ENCODE measurements around the gene RAB7B. TPM values are rescaled to one million over a fixed set of nuclear protein-coding genes. Genes with fewer than 3 reads are reported as not detected.

Gene RAB7B
- total RNA-seq, 6 donors from 2014 or later, result 2.6 to 27.5 (median 9.1) TPM

GRCh38 chr1:205986861-205987260 lies 16.3 kb downstream of the RAB7B start:
- ATAC-seq (ENCODE audit: low FRiP score in 2 of 2) (no peak), DNase-seq (no peak)
- H3K9me3 ChIP-seq, result no peaks in the 10 kb centered on the region
- TF ChIP-seq POLR2A (IDR thresholded peaks at IDR 0.05) (no peak), EP300 (IDR thresholded peaks at IDR 0.05) (no peak), CTCF (IDR thresholded peaks at IDR 0.05) (no peak), POLR2AphosphoS5 (IDR thresholded peaks at IDR 0.05) (no peak)
- H3K4me1 ChIP-seq, result peaks cover 0 to 8% (median 1%) of the 10 kb centered on the region in 4 donors
- no peaks in the 10 kb centered on the region for H3K27me3 ChIP-seq
- WGBS, 2 donors, result 77 to 79% methylated on average over 2 of the region's 2 CpGs
- no peak overlapping the region for H3K27ac ChIP-seq
- H3K4me3 ChIP-seq, result no peak overlapping the region
- no peaks in the 10 kb centered on the region for H3K36me3 ChIP-seq

GRCh38 chr1:205986292-205986691 lies 16.9 kb downstream of the RAB7B start:
- DNase-seq (no peak), ATAC-seq (ENCODE audit: low FRiP score in 2 of 2) (no peak)
- TF ChIP-seq POLR2AphosphoS5 (IDR thresholded peaks at IDR 0.05), result no peak
- no peaks in the 10 kb centered on the region for H3K9me3 ChIP-seq
- no peak overlapping the region for H3K4me3 ChIP-seq
- 78 to 89% methylated on average over 3 of the region's 3 CpGs for WGBS, 2 donors
- peaks cover 0 to 8% (median 1%) of the 10 kb centered on the region in 4 donors for H3K4me1 ChIP-seq
- H3K27ac ChIP-seq, result no peak overlapping the region
- H3K36me3 ChIP-seq, result no peaks in the 10 kb centered on the region
- H3K27me3 ChIP-seq, result no peaks in the 10 kb centered on the region

- 86 to 89% methylated on average over 9 of the region's 9 CpGs for WGBS, 2 donors
- no peak overlapping the region for H3K4me3 ChIP-seq
- H3K9me3 ChIP-seq, result no peaks in the 10 kb centered on the region
- TF ChIP-seq EP300 (IDR thresholded peaks at IDR 0.05), result no peak
- TF ChIP-seq POLR2A (IDR thresholded peaks at IDR 0.05), result no peak
- no peak for TF ChIP-seq POLR2AphosphoS5 (IDR thresholded peaks at IDR 0.05)
- no peak for TF ChIP-seq CTCF (IDR thresholded peaks at IDR 0.05)
- no peaks in the 10 kb centered on the region for H3K36me3 ChIP-seq
- peak in 1 of 2 donors; percentile 15 for ATAC-seq (ENCODE audit: low FRiP score in 2 of 2)
- H3K27ac ChIP-seq, result no peak overlapping the region
- no peak for DNase-seq
- no peaks in the 10 kb centered on the region for H3K27me3 ChIP-seq
- peaks cover 0 to 8% (median 1%) of the 10 kb centered on the region in 4 donors for H3K4me1 ChIP-seq
Measured at GRCh38 chr1:205985330-205986005, 17.7 kb downstream of the RAB7B start.

GRCh38 chr1:205983925-205984725 lies 19.1 kb downstream of the RAB7B start:
- Histone ChIP-seq H3K36me3 (no peaks in the 10 kb centered on the region), H3K4me3 (no peak overlapping the region), H3K27me3 (no peaks in the 10 kb centered on the region), H3K27ac (no peak overlapping the region), H3K9me3 (no peaks in the 10 kb centered on the region), H3K4me1 (peaks cover 0 to 8% (median 1%) of the 10 kb centered on the region in 4 donors)
- TF ChIP-seq POLR2A (IDR thresholded peaks at IDR 0.05) (no peak), CTCF (IDR thresholded peaks at IDR 0.05) (peak; percentile 52 to 74 (median 62)), POLR2AphosphoS5 (IDR thresholded peaks at IDR 0.05) (no peak)
- ATAC-seq (ENCODE audit: low FRiP score in 2 of 2) (peak; percentile 69 to 93), DNase-seq (peak in 1 of 2 donors; percentile 61)
- 37 to 40% methylated on average over 12 to 13 of the region's 14 CpGs for WGBS, 2 donors

GRCh38 chr1:205981257-205981656 lies 21.9 kb downstream of the RAB7B start:
- H3K4me3 ChIP-seq, result no peak overlapping the region
- H3K27me3 ChIP-seq, result no peaks in the 10 kb centered on the region
- H3K4me1 ChIP-seq, result peaks cover 0 to 20% (median 6%) of the 10 kb centered on the region in 4 donors
- WGBS, 2 donors, result 100% methylated on average over 1 of the region's 1 CpG
- no peak for DNase-seq
- no peak for ATAC-seq (ENCODE audit: low FRiP score in 2 of 2)
- no peak overlapping the region for H3K27ac ChIP-seq
- no peaks in the 10 kb centered on the region for H3K36me3 ChIP-seq
- TF ChIP-seq POLR2AphosphoS5 (IDR thresholded peaks at IDR 0.05) (no peak), POLR2A (IDR thresholded peaks at IDR 0.05) (no peak), EP300 (IDR thresholded peaks at IDR 0.05) (no peak), CTCF (IDR thresholded peaks at IDR 0.05) (no peak)
- no peaks in the 10 kb centered on the region for H3K9me3 ChIP-seq
